Neural cell (in vitro differentiated cells): ENCODE measurements around the gene VASN. TPM values are rescaled to one million over a fixed set of nuclear protein-coding genes. Genes with fewer than 3 reads are reported as not detected.

Experiments
- H2AFZ ChIP-seq: fragments of 200-600, 300-800 bp; sonication (generic), shearing (Covaris generic); 2 replicates; pipeline ENCODE4 v1.6.0; 2014; ENCODE audit warnings: low read depth, mild to moderate bottlenecking, antibody characterized with exemption, low read length, moderate library complexity
- H3F3A ChIP-seq: fragments of 200-600 bp; shearing (Covaris generic); 2 replicates; pipeline ENCODE4 v1.6.1; 2016; ENCODE audit warnings: mild to moderate bottlenecking, moderate library complexity, mixed read lengths, antibody characterized with exemption, low read length; ENCODE audit not compliant: insufficient read depth, poor library complexity, severe bottlenecking
- H3K27ac ChIP-seq: fragments of 200-600, 300-800 bp; sonication (generic), shearing (Covaris generic); 2 replicates; pipeline ENCODE4 v1.5.1; 2014; ENCODE audit warnings: mild to moderate bottlenecking, low read length, moderate library complexity
- H3K27me3 ChIP-seq: fragments of 300-800, 200-600 bp; sonication (generic), shearing (Covaris generic); 2 replicates; pipeline ENCODE4 v1.6.0; 2014; ENCODE audit warnings: mild to moderate bottlenecking, low read depth, low read length, moderate library complexity; ENCODE audit not compliant: insufficient read depth
- H3K36me3 ChIP-seq: fragments of 300-800, 200-600 bp; sonication (generic), shearing (Covaris generic); 2 replicates; pipeline ENCODE4 v1.5.1; 2014; ENCODE audit warnings: mild to moderate bottlenecking, antibody characterized with exemption, low read length, moderate library complexity; ENCODE audit not compliant: insufficient read depth
- H3K4me2 ChIP-seq: fragments of 300-800, 200-600 bp; sonication (generic), shearing (Covaris generic); 2 replicates; pipeline ENCODE4 v1.6.0; 2014; ENCODE audit warnings: mild to moderate bottlenecking, low read length
- H3K4me3 ChIP-seq: fragments of 300-800, 200-600 bp; sonication (generic), shearing (Covaris generic); 2 replicates; pipeline ENCODE4 v1.5.1; 2014; ENCODE audit warnings: mild to moderate bottlenecking, low read length, moderate library complexity
- H3K79me2 ChIP-seq: fragments of 200-600 bp; shearing (Covaris generic); replicated peaks from 2 replicates; pipeline ENCODE4 v1.6.0; 2014; ENCODE audit warnings: mild to moderate bottlenecking, low read length, moderate library complexity; ENCODE audit not compliant: insufficient read depth
- H3K9ac ChIP-seq: fragments of 300-800, 200-600 bp; sonication (generic), shearing (Covaris generic); 2 replicates; pipeline ENCODE4 v1.6.1; 2016; ENCODE audit warnings: mild to moderate bottlenecking, low read length, mixed read lengths
- H3K9me2 ChIP-seq: fragments of 200-600 bp; shearing (Covaris generic); 2 replicates; pipeline ENCODE4 v1.6.1; 2016; ENCODE audit warnings: mild to moderate bottlenecking, low read length, mixed read lengths; ENCODE audit not compliant: insufficient read depth
- H3K9me3 ChIP-seq: fragments of 200-600, 300-800 bp; sonication (generic), shearing (Covaris generic); 2 replicates; pipeline ENCODE4 v1.6.1; 2016; ENCODE audit warnings: mild to moderate bottlenecking, mixed run types, low read length, moderate library complexity, mixed read lengths
- H4K20me1 ChIP-seq: fragments of 200-600 bp; shearing (Covaris generic); 2 replicates; pipeline ENCODE4 v1.6.1; 2016; ENCODE audit warnings: mild to moderate bottlenecking, mixed run types; ENCODE audit not compliant: insufficient read depth
- EP300 ChIP-seq: fragments of 450-650 bp; conservative IDR thresholded peaks from 2 replicates; pipeline ENCODE4 v1.6.1; 2014; ENCODE audit warnings: antibody characterized with exemption, mild to moderate bottlenecking, moderate library complexity; ENCODE audit not compliant: poor library complexity, severe bottlenecking
- MXI1 ChIP-seq: fragments of 450-650 bp; conservative IDR thresholded peaks from 2 replicates; pipeline ENCODE4 v1.6.1; 2014; ENCODE audit warnings: antibody characterized with exemption, mild to moderate bottlenecking; ENCODE audit not compliant: poor library complexity, severe bottlenecking
- POLR2AphosphoS5 ChIP-seq: IDR thresholded peaks from 2 replicates; pipeline ENCODE4 v1.6.1; 2012
- RAD21 ChIP-seq: fragments of 450-650 bp; conservative IDR thresholded peaks from 2 replicates; pipeline ENCODE4 v1.6.1; 2014; ENCODE audit warnings: antibody characterized with exemption, mild to moderate bottlenecking, moderate library complexity
- REST ChIP-seq: IDR thresholded peaks from 2 replicates; pipeline ENCODE4 v1.6.1; 2012; ENCODE audit warnings: borderline replicate concordance
- SMC3 ChIP-seq: fragments of 450-650 bp; conservative IDR thresholded peaks from 2 replicates; pipeline ENCODE4 v1.6.1; 2014; ENCODE audit warnings: antibody characterized with exemption, mild to moderate bottlenecking, moderate library complexity; ENCODE audit not compliant: poor library complexity
- TAF1 ChIP-seq: IDR thresholded peaks from 2 replicates; pipeline ENCODE4 v1.6.1; 2012; ENCODE audit warnings: low read depth
- polyA plus RNA-seq: library from polyadenylated mRNA; depleted of rRNA; stranded (reverse); fragments of >200 nt; gene quantifications from 2 replicates; pipeline ENCODE4 v1.2.3, GENCODE V29; 2014
- TF ChIP-seq, protein P1 (sequence below): fragments of 450-650 bp; IDR thresholded peaks from 2 replicates; pipeline ENCODE4 v1.5.1; 2014; ENCODE audit warnings: antibody characterized with exemption, mild to moderate bottlenecking, moderate library complexity; ENCODE audit not compliant: poor library complexity, severe bottlenecking

The VASN gene
- polyA plus RNA-seq, 1 donor from 2014 or later, result 0.57 TPM

GRCh38 chr16:4378161-4378666 lies 6.6 kb downstream of the VASN start:
- TF ChIP-seq EP300, result no peak
- no peak for TF ChIP-seq MXI1
- TF ChIP-seq REST, result no peak
- TF ChIP-seq, protein P1, sequence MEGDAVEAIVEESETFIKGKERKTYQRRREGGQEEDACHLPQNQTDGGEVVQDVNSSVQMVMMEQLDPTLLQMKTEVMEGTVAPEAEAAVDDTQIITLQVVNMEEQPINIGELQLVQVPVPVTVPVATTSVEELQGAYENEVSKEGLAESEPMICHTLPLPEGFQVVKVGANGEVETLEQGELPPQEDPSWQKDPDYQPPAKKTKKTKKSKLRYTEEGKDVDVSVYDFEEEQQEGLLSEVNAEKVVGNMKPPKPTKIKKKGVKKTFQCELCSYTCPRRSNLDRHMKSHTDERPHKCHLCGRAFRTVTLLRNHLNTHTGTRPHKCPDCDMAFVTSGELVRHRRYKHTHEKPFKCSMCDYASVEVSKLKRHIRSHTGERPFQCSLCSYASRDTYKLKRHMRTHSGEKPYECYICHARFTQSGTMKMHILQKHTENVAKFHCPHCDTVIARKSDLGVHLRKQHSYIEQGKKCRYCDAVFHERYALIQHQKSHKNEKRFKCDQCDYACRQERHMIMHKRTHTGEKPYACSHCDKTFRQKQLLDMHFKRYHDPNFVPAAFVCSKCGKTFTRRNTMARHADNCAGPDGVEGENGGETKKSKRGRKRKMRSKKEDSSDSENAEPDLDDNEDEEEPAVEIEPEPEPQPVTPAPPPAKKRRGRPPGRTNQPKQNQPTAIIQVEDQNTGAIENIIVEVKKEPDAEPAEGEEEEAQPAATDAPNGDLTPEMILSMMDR, result no peak
- TF ChIP-seq POLR2AphosphoS5, result no peak

DNA sequence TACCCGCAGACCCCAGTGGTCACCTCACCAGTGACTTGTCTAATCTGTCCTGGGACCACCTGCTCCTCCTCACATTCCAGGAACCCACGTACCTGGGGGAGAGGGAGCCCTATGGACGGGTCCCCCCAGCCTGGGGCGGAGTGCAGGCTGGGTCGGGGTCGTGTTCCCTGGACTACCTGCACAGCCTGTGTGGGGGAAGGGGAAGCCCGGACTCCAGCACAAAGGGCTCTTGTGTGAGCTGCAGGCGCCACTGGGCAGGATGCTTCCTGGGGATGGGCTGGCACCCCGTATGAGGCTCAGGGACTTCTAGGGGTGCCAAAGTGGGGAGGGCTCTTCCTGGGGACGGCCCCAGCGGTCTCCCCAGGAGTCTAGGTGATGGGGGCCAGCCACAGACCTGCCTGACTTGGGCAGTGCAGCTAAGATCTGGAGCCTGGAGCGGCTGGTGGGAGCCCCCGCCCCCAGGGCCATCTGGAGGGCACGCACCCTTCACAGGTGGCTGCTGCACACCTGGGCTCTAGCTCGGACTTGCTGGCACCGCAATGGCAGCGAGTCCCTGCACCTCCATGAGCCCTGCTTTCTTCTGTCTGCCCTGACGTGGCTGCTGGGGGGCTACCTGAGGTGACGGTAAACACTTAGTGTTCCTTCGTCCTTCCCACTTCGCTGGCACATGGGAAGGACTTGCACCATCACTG lies 7.5 kb downstream of the VASN start:
- no peaks in the 10 kb centered on the region for H3K9me2 ChIP-seq
- no peaks in the 10 kb centered on the region for H3K79me2 ChIP-seq
- H4K20me1 ChIP-seq, result no peaks in the 10 kb centered on the region
- no peak overlapping the region for H3K4me2 ChIP-seq
- no peaks in the 10 kb centered on the region for H3K36me3 ChIP-seq
- TF ChIP-seq SMC3, result no peak
- no peak for TF ChIP-seq REST
- TF ChIP-seq RAD21, result no peak
- TF ChIP-seq TAF1, result no peak
- TF ChIP-seq, protein P1, result no peak
- TF ChIP-seq POLR2AphosphoS5, result no peak
- TF ChIP-seq EP300, result no peak
- H3K9ac ChIP-seq, result no peak overlapping the region
- no peak overlapping the region for H2AFZ ChIP-seq
- no peaks in the 10 kb centered on the region for H3F3A ChIP-seq
- H3K9me3 ChIP-seq, result no peaks in the 10 kb centered on the region
- no peaks in the 10 kb centered on the region for H3K27me3 ChIP-seq
- no peak overlapping the region for H3K4me3 ChIP-seq
- H3K27ac ChIP-seq, result no peak overlapping the region

More at GRCh38 chr16:4378161-4378666, 6.6 kb downstream of the VASN start:
- Histone ChIP-seq H3K79me2 (no peaks in the 10 kb centered on the region), H3K4me3 (no peak overlapping the region), H3K9me2 (no peaks in the 10 kb centered on the region), H2AFZ (no peak overlapping the region), H3K36me3 (no peaks in the 10 kb centered on the region), H3K9ac (no peak overlapping the region), H3K9me3 (no peaks in the 10 kb centered on the region), H3K4me2 (no peak overlapping the region), H3K27ac (no peak overlapping the region), H3F3A (no peaks in the 10 kb centered on the region), H4K20me1 (no peaks in the 10 kb centered on the region), H3K27me3 (no peaks in the 10 kb centered on the region)
